Stimulated activated CD4-positive, alpha-beta T cell treated with anti-CD3 and anti-CD28 coated beads, Interleukin-15, amount 100 ng/mL, for 48 hours (primary cell): ENCODE measurements around the gene F11.
"Not testable (repeated sequence)": the region's sequence is repeated elsewhere in the genome, so short reads cannot be mapped to it uniquely, and the experiment has no call there.

Experiments
- DNase-seq, 2 donors: peaks; one replicate each; pipeline ENCODE4 v3.0.0-alpha.2; 2020; ENCODE audit warnings: low read depth in 2 of 2

Gene F11

GRCh38 chr4:186249785-186250754, 15.9 kb upstream of the F11 start:
- DNase-seq, result no peak

GRCh38 chr4:186250760-186251159, 15.2 kb upstream of the F11 start:
- no peak for DNase-seq

- no peak for DNase-seq
These were observed 10.9 kb upstream of the F11 start for GRCh38 chr4:186255122-186255521.

GRCh38 chr4:186258216-186258811, 7.7 kb upstream of the F11 start:
- no peak for DNase-seq

- no peak for DNase-seq
These were observed 5.9 kb upstream of the F11 start for GRCh38 chr4:186260117-186260503.

GRCh38 chr4:186260504-186261448, 5.2 kb upstream of the F11 start:
- no peak for DNase-seq

- DNase-seq, result no peak
These were observed 1.3 kb upstream of the F11 start for GRCh38 chr4:186264660-186265059.

GRCh38 chr4:186265250-186265649, 739 bp upstream of the F11 start:
- DNase-seq, result not testable (repeated sequence)

GRCh38 chr4:186266729-186267456, 904 bp downstream of the F11 start:
- DNase-seq, result no peak

- no peak for DNase-seq
These were observed 5.2 kb downstream of the F11 start for GRCh38 chr4:186271081-186271678.

- DNase-seq, result no peak
These were observed 6.9 kb downstream of the F11 start for GRCh38 chr4:186272699-186273391.

- not testable (repeated sequence) for DNase-seq
These were observed 7.4 kb downstream of the F11 start for GRCh38 chr4:186273392-186273789.

GRCh38 chr4:186283311-186283710, 17.3 kb downstream of the F11 start:
- no peak for DNase-seq

- no peak for DNase-seq
These were observed 19.2 kb downstream of the F11 start for GRCh38 chr4:186285147-186285546.

GRCh38 chr4:186286581-186286980, 20.6 kb downstream of the F11 start:
- no peak for DNase-seq

GRCh38 chr4:186291256-186291890, 25.4 kb downstream of the F11 start:
- no peak for DNase-seq

- no peak for DNase-seq
These were observed 28.2 kb downstream of the F11 start for GRCh38 chr4:186294160-186294559.

- DNase-seq, result no peak
These were observed 30.5 kb downstream of the F11 start for GRCh38 chr4:186296481-186296880.

- DNase-seq, result no peak
These were observed 31.1 kb downstream of the F11 start for GRCh38 chr4:186297013-186297645.
